ENCODE data around the gene USP4.
"Not testable (repeated sequence)": the region's sequence is repeated elsewhere in the genome, so short reads cannot be mapped to it uniquely, and the experiment has no call there.

USP4 gene

GRCh38 chr3:49359623-49360022 is 19.8 kb upstream of the USP4 start:
- in situ Hi-C loops (cut with MboI; ENCODE audit: low sequenced_read_pairs, unreplicated experiment), result no loop called here
- TF ChIP-seq, protein P1, sequence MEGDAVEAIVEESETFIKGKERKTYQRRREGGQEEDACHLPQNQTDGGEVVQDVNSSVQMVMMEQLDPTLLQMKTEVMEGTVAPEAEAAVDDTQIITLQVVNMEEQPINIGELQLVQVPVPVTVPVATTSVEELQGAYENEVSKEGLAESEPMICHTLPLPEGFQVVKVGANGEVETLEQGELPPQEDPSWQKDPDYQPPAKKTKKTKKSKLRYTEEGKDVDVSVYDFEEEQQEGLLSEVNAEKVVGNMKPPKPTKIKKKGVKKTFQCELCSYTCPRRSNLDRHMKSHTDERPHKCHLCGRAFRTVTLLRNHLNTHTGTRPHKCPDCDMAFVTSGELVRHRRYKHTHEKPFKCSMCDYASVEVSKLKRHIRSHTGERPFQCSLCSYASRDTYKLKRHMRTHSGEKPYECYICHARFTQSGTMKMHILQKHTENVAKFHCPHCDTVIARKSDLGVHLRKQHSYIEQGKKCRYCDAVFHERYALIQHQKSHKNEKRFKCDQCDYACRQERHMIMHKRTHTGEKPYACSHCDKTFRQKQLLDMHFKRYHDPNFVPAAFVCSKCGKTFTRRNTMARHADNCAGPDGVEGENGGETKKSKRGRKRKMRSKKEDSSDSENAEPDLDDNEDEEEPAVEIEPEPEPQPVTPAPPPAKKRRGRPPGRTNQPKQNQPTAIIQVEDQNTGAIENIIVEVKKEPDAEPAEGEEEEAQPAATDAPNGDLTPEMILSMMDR (IDR thresholded peaks at IDR 0.05; ENCODE audit: borderline replicate concordance, control extremely low read depth, extremely low read depth, insufficient read depth, missing control alignments), result no peak
- DNase-seq (ENCODE audit: low spot score), result no peak

DNA sequence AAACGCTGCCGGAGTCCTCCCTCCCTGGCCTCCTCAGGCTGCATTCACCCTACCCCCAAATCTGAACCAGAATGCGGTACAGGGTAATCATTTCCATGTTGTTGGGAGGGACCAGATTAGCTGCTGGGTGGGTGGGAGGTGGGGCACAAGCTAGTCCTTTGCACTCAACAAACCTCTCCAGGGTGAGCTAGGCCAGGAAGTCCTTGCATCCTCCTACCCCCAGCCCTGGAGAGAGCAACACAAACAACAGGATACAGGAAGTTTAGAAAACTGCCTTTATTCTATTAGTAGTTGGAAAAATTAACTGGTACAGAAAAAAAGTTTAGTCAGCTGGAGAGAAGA is 19.0 kb upstream of the USP4 start:
- TF ChIP-seq, protein P1 (IDR thresholded peaks at IDR 0.05; ENCODE audit: borderline replicate concordance, control extremely low read depth, extremely low read depth, insufficient read depth, missing control alignments), result no peak
- peak; percentile 45 for DNase-seq (ENCODE audit: low spot score)
- in situ Hi-C loops (cut with MboI; ENCODE audit: low sequenced_read_pairs, unreplicated experiment), result no loop called here

GRCh38 chr3:49358217-49358883 is 18.5 kb upstream of the USP4 start, which contains the start of gene GPX1:
Gene GPX1, minus strand, starts transcription at chr3:49358353. Its CDS starts 75 bp downstream, at chr3:49358278.
- DNase-seq (ENCODE audit: low spot score), result peak; percentile 92
- TF ChIP-seq, protein P1 (IDR thresholded peaks at IDR 0.05; ENCODE audit: borderline replicate concordance, control extremely low read depth, extremely low read depth, insufficient read depth, missing control alignments), result no peak
- in situ Hi-C loops (cut with MboI; ENCODE audit: low sequenced_read_pairs, unreplicated experiment), result no loop called here

DNA sequence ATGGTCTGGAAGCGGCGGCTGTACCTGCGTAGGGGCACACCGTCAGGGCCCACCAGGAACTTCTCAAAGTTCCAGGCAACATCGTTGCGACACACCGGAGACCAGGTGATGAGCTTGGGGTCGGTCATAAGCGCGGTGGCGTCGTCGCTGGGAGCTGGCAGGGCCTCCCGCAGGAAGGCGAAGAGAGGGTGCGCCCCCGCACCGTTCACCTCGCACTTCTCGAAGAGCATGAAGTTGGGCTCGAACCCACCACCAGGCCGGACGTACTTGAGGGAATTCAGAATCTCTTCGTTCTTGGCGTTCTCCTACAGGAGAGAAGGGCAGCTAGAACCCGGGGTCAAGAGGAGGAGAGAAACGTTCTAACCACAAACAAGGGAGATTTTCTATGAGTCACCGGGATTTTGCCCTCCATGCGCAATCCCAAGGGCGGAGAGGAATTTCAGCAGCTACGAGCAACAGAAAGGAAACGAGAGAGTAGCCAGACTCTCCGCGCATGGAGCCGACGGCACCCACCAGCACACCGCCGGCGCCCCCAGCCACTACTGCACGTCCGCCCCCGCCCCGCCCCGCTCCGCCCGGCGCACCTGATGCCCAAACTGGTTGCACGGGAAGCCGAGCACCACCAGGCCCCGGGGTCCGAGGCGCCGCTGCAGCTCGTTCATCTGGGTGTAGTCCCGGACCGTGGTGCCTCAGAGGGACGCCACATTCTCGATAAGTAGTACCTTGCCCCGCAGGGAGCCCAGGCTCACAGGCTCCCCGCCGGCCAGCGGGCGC is 17.8 kb upstream of the USP4 start:
- in situ Hi-C loops (cut with MboI; ENCODE audit: low sequenced_read_pairs, unreplicated experiment), result not testable (repeated sequence)
- DNase-seq (ENCODE audit: low spot score), result peak; percentile 30

- in situ Hi-C loops (cut with MboI; ENCODE audit: low sequenced_read_pairs, unreplicated experiment), result not testable (repeated sequence)
- DNase-seq (ENCODE audit: low spot score), result peak; percentile 38
These were observed 17.2 kb upstream of the USP4 start for GRCh38 chr3:49357095-49357442.

DNA sequence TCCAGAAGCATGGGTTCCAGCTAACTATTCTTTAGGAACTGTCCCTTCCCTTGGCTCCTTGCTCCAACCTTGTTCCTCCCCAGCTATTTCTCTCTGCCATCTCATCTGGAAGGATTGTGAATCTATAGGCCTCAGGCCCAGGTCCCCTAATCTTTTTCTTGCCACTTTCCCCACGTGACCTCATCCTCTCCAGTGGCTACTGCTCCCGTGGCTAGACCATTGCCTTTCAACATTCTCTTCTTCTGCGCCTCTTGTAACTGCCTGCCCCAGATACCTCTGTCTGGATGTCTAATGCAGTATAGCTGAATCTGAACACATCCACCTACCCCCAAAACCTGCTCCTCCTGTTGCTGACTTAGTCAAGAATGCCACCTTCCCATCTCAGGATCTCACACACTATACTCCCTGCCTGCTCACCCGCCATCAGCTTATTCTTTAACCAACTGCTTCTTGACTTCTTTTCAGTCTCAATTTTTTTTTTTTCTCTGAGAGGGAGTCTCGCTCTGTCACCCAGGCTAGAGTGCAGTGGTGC is 13.1 kb upstream of the USP4 start:
- in situ Hi-C loops (cut with MboI; ENCODE audit: low sequenced_read_pairs, unreplicated experiment), result no loop called here
- TF ChIP-seq, protein P1 (IDR thresholded peaks at IDR 0.05; ENCODE audit: borderline replicate concordance, control extremely low read depth, extremely low read depth, insufficient read depth, missing control alignments), result no peak
- DNase-seq (ENCODE audit: low spot score), result no peak

DNA sequence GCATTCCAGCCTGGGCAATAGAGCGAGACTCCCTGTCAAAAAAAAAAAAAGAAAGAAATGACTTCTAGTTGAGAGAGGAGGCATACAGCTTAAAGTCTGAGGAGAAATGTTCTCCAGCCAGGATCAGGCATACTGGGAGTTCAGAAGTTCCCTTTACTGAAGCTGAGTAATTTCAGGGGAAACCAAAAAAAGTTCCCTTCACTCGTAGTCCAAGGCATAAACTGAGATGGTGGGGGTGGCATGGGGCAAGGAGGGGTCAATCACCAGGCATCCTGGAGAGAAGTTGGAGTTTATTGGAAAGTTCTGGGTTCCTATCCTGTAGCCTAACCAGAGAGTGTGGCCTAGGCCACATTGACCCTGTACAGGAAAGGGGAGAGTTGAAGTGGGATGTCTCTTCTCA is 12.4 kb upstream of the USP4 start:
- TF ChIP-seq, protein P1 (IDR thresholded peaks at IDR 0.05; ENCODE audit: borderline replicate concordance, control extremely low read depth, extremely low read depth, insufficient read depth, missing control alignments), result no peak
- in situ Hi-C loops (cut with MboI; ENCODE audit: low sequenced_read_pairs, unreplicated experiment), result no loop called here
- DNase-seq (ENCODE audit: low spot score), result no peak
